OCI-LY1 (cell line): ENCODE results near the gene CRHR1.

ENCODE experiments used
- EZH2 ChIP-seq: fragments of 200-600 bp; sonication (generic), shearing (Covaris generic); IDR thresholded peaks from 2 replicates; pipeline ENCODE4 v1.8.0; 2017; ENCODE audit warnings: borderline replicate concordance, mixed run types, mild to moderate bottlenecking, antibody characterized with exemption, low read length, moderate library complexity, mixed read lengths
- TF ChIP-seq, protein P1 (sequence below): fragments of 200-600 bp; sonication (generic), shearing (Covaris generic); IDR thresholded peaks from 2 replicates; pipeline ENCODE4 v1.5.1; 2017; ENCODE audit warnings: mild to moderate bottlenecking, antibody characterized with exemption, low read length, moderate library complexity, mixed read lengths

- TF ChIP-seq, protein P1, sequence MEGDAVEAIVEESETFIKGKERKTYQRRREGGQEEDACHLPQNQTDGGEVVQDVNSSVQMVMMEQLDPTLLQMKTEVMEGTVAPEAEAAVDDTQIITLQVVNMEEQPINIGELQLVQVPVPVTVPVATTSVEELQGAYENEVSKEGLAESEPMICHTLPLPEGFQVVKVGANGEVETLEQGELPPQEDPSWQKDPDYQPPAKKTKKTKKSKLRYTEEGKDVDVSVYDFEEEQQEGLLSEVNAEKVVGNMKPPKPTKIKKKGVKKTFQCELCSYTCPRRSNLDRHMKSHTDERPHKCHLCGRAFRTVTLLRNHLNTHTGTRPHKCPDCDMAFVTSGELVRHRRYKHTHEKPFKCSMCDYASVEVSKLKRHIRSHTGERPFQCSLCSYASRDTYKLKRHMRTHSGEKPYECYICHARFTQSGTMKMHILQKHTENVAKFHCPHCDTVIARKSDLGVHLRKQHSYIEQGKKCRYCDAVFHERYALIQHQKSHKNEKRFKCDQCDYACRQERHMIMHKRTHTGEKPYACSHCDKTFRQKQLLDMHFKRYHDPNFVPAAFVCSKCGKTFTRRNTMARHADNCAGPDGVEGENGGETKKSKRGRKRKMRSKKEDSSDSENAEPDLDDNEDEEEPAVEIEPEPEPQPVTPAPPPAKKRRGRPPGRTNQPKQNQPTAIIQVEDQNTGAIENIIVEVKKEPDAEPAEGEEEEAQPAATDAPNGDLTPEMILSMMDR, result no peak
- no peak for TF ChIP-seq EZH2
Measured at GRCh38 chr17:45850011-45850410, 65.9 kb downstream of the CRHR1 start.
